ENCODE data around the gene MXD3. TPM values are rescaled to one million over a fixed set of nuclear protein-coding genes. Genes with fewer than 3 reads are reported as not detected.
A peak's percentile ranks its signal among the peaks of the same experiment; 100 is the strongest.

MXD3 gene
- total RNA-seq, 1 donor from 2014 or later = 6.4 TPM

GRCh38 chr5:177311392-177311722 lies 341 bp downstream of the MXD3 start:
- H3K36me3 Mint-ChIP-seq (ENCODE audit: low read depth, unreplicated experiment) = peaks cover 15% of the 10 kb centered on the region
- peaks cover 27% of the 10 kb centered on the region for H3K4me1 Mint-ChIP-seq (ENCODE audit: unreplicated experiment)
- H3K4me3 Mint-ChIP-seq (ENCODE audit: unreplicated experiment) = no peak overlapping the region
- no peak overlapping the region for H3K27ac Mint-ChIP-seq (ENCODE audit: unreplicated experiment)
- peaks cover 17% of the 10 kb centered on the region for H3K27me3 Mint-ChIP-seq (ENCODE audit: unreplicated experiment)
- H3K9me3 Mint-ChIP-seq (ENCODE audit: unreplicated experiment) = no peaks in the 10 kb centered on the region
- TF ChIP-seq CTCF (IDR thresholded peaks at IDR 0.05; ENCODE audit: unreplicated experiment) = no peak
- peak; percentile 38 for DNase-seq (ENCODE audit: low spot score)

GRCh38 chr5:177310757-177311391 lies 824 bp downstream of the MXD3 start:
- DNase-seq (ENCODE audit: low spot score) = peak; percentile 43
- peaks cover 15% of the 10 kb centered on the region for H3K36me3 Mint-ChIP-seq (ENCODE audit: low read depth, unreplicated experiment)
- no peak for TF ChIP-seq CTCF (IDR thresholded peaks at IDR 0.05; ENCODE audit: unreplicated experiment)
- H3K9me3 Mint-ChIP-seq (ENCODE audit: unreplicated experiment) = no peaks in the 10 kb centered on the region
- H3K4me3 Mint-ChIP-seq (ENCODE audit: unreplicated experiment) = peak overlapping the region; percentile 80
- no peak overlapping the region for H3K27ac Mint-ChIP-seq (ENCODE audit: unreplicated experiment)
- peaks cover 30% of the 10 kb centered on the region for H3K4me1 Mint-ChIP-seq (ENCODE audit: unreplicated experiment)
- H3K27me3 Mint-ChIP-seq (ENCODE audit: unreplicated experiment) = peaks cover 16% of the 10 kb centered on the region

GRCh38 chr5:177310332-177310731 lies 1.4 kb downstream of the MXD3 start:
- H3K9me3 Mint-ChIP-seq (ENCODE audit: unreplicated experiment) = no peaks in the 10 kb centered on the region
- H3K36me3 Mint-ChIP-seq (ENCODE audit: low read depth, unreplicated experiment) = peaks cover 20% of the 10 kb centered on the region
- no peak for DNase-seq (ENCODE audit: low spot score)
- H3K27ac Mint-ChIP-seq (ENCODE audit: unreplicated experiment) = no peak overlapping the region
- H3K4me1 Mint-ChIP-seq (ENCODE audit: unreplicated experiment) = peaks cover 35% of the 10 kb centered on the region
- H3K27me3 Mint-ChIP-seq (ENCODE audit: unreplicated experiment) = peaks cover 18% of the 10 kb centered on the region
- peak overlapping the region; percentile 80 for H3K4me3 Mint-ChIP-seq (ENCODE audit: unreplicated experiment)
- TF ChIP-seq CTCF (IDR thresholded peaks at IDR 0.05; ENCODE audit: unreplicated experiment) = no peak

- H3K27me3 Mint-ChIP-seq (ENCODE audit: unreplicated experiment) = peaks cover 23% of the 10 kb centered on the region
- no peaks in the 10 kb centered on the region for H3K9me3 Mint-ChIP-seq (ENCODE audit: unreplicated experiment)
- H3K36me3 Mint-ChIP-seq (ENCODE audit: low read depth, unreplicated experiment) = peaks cover 28% of the 10 kb centered on the region
- DNase-seq (ENCODE audit: low spot score) = peak; percentile 81
- H3K4me3 Mint-ChIP-seq (ENCODE audit: unreplicated experiment) = peak overlapping the region; percentile 60
- H3K27ac Mint-ChIP-seq (ENCODE audit: unreplicated experiment) = no peak overlapping the region
- peak; percentile 92 for TF ChIP-seq CTCF (IDR thresholded peaks at IDR 0.05; ENCODE audit: unreplicated experiment)
- peaks cover 43% of the 10 kb centered on the region for H3K4me1 Mint-ChIP-seq (ENCODE audit: unreplicated experiment)
These were observed 2.1 kb downstream of the MXD3 start for GRCh38 chr5:177309351-177310191.

- no peak for TF ChIP-seq CTCF (IDR thresholded peaks at IDR 0.05; ENCODE audit: unreplicated experiment)
- H3K27ac Mint-ChIP-seq (ENCODE audit: unreplicated experiment) = peak overlapping the region; percentile 63
- H3K27me3 Mint-ChIP-seq (ENCODE audit: unreplicated experiment) = peaks cover 29% of the 10 kb centered on the region
- H3K9me3 Mint-ChIP-seq (ENCODE audit: unreplicated experiment) = no peaks in the 10 kb centered on the region
- peaks cover 33% of the 10 kb centered on the region for H3K36me3 Mint-ChIP-seq (ENCODE audit: low read depth, unreplicated experiment)
- H3K4me3 Mint-ChIP-seq (ENCODE audit: unreplicated experiment) = peak overlapping the region; percentile 60
- DNase-seq (ENCODE audit: low spot score) = no peak
- H3K4me1 Mint-ChIP-seq (ENCODE audit: unreplicated experiment) = peaks cover 50% of the 10 kb centered on the region
These were observed 3.0 kb downstream of the MXD3 start for GRCh38 chr5:177308740-177309139.

Measured in endothelial cell (in vitro differentiated cells).